Gastroesophageal sphincter (tissue), 3 donors: ENCODE data around the gene PIM3.

Experiments
- EP300 ChIP-seq: sonication (generic); formaldehyde crosslinking; IDR thresholded peaks from one replicate; pipeline ENCODE4 v1.6.1; 2017; ENCODE audit warnings: antibody characterized with exemption, mild to moderate bottlenecking
- TF ChIP-seq, protein P1 (sequence below), 4 experiments: fragments of 200-600 bp in 2 of 4; fragments of 450-650 bp in 2 of 4; sonication (generic) in 1 of 4; IDR thresholded peaks; one replicate each; pipeline ENCODE4 v1.5.1; 2017 to 2019; ENCODE audit warnings: antibody characterized with exemption in 4 of 4, mild to moderate bottlenecking in 2 of 4, moderate library complexity in 2 of 4

DNA sequence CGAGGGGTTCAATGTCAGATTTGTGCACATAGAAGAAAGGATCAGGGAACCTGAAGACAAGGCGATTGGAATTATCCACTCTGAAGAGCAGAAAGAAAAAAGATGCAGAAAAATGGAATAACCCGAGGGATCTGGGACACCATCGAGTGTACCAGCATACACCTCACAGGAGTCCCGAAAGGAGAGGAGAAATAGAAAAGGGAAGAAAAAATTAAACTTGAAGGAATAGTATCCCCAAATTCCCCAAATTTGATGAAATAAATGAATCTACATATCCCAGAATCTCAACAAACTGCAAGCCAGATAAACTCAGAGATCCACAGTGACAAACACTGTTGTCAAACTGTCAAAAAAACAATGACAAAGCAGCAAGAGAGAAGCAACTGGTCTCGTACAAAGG is 30.6 kb downstream of the PIM3 start:
- TF ChIP-seq, protein P1, sequence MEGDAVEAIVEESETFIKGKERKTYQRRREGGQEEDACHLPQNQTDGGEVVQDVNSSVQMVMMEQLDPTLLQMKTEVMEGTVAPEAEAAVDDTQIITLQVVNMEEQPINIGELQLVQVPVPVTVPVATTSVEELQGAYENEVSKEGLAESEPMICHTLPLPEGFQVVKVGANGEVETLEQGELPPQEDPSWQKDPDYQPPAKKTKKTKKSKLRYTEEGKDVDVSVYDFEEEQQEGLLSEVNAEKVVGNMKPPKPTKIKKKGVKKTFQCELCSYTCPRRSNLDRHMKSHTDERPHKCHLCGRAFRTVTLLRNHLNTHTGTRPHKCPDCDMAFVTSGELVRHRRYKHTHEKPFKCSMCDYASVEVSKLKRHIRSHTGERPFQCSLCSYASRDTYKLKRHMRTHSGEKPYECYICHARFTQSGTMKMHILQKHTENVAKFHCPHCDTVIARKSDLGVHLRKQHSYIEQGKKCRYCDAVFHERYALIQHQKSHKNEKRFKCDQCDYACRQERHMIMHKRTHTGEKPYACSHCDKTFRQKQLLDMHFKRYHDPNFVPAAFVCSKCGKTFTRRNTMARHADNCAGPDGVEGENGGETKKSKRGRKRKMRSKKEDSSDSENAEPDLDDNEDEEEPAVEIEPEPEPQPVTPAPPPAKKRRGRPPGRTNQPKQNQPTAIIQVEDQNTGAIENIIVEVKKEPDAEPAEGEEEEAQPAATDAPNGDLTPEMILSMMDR (IDR thresholded peaks at IDR 0.05) = no peak
- TF ChIP-seq EP300 = no peak
